Cardiac fibroblast (primary cell): Measurements from ENCODE around the gene PBX3.

Source experiments
- DNase-seq, 2 donors: peaks; one replicate each; pipeline versions ENCODE4 v3.0.0 to v3.0.0-alpha.2; 2010; ENCODE audit warnings: low read depth in 2 of 2
- H3K4me3 ChIP-seq, 2 donors: replicated peaks in 1 of 2; 1 replicate in 1 of 2; 2 replicates in 1 of 2; pipeline ENCODE4 v1.5.1; 2011; ENCODE audit warnings: low read depth in 2 of 2, low read length in 2 of 2, mild to moderate bottlenecking in 2 of 2, moderate library complexity in 1 of 2
- TF ChIP-seq, protein P1 (sequence below): IDR thresholded peaks from one replicate; pipeline ENCODE4 v1.5.1; 2011; ENCODE audit warnings: low read depth, mild to moderate bottlenecking, low read length, inconsistent platforms

Gene PBX3

GRCh38 chr9:125883565-125884217, 136.5 kb downstream of the PBX3 start:
- DNase-seq, result no peak
- TF ChIP-seq, protein P1, sequence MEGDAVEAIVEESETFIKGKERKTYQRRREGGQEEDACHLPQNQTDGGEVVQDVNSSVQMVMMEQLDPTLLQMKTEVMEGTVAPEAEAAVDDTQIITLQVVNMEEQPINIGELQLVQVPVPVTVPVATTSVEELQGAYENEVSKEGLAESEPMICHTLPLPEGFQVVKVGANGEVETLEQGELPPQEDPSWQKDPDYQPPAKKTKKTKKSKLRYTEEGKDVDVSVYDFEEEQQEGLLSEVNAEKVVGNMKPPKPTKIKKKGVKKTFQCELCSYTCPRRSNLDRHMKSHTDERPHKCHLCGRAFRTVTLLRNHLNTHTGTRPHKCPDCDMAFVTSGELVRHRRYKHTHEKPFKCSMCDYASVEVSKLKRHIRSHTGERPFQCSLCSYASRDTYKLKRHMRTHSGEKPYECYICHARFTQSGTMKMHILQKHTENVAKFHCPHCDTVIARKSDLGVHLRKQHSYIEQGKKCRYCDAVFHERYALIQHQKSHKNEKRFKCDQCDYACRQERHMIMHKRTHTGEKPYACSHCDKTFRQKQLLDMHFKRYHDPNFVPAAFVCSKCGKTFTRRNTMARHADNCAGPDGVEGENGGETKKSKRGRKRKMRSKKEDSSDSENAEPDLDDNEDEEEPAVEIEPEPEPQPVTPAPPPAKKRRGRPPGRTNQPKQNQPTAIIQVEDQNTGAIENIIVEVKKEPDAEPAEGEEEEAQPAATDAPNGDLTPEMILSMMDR, result no peak
- H3K4me3 ChIP-seq, result no peak overlapping the region

GRCh38 chr9:125884218-125884595, 137.0 kb downstream of the PBX3 start:
- no peak overlapping the region for H3K4me3 ChIP-seq
- DNase-seq, result no peak
- TF ChIP-seq, protein P1, result no peak

DNA sequence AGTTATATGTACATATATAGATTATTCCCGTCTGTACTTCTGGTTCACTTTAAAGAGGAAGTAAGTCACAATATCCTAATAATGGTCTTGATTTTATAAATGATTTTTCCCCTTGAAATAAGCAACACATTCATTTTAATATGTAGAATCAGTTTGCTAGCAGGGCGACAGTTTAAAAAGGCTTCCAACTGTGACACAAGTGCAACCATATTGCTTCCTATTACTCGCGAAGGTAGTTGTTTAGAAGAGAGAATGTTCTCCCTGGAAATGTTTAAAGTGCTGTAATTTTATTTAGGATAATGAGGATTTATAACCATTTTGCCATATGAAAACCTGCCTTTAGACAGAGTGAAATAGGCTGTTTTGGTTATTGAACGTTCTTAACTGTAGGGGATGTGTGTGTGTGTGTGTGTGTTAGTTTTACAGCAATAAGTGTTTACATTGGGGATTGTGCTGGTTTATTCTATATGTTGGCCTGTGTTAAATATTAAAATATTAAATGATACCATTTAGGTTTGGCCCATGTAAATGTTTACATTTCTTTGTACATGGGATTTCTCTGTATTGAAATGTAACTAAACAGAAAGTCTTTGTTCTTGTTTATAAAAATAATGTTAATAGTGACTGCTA, 138.3 kb downstream of the PBX3 start:
- no peak for DNase-seq
- no peak overlapping the region for H3K4me3 ChIP-seq
- TF ChIP-seq, protein P1, result no peak

GRCh38 chr9:125886365-125886764, 139.2 kb downstream of the PBX3 start:
- DNase-seq, result no peak
- no peak overlapping the region for H3K4me3 ChIP-seq

GRCh38 chr9:125887172-125887571, 140.0 kb downstream of the PBX3 start:
- no peak overlapping the region for H3K4me3 ChIP-seq
- TF ChIP-seq, protein P1, result no peak
- DNase-seq, result peak; percentile 33 to 36

More at GRCh38 chr9:125886365-125886764, 139.2 kb downstream of the PBX3 start:
- TF ChIP-seq, protein P1, result no peak

DNA sequence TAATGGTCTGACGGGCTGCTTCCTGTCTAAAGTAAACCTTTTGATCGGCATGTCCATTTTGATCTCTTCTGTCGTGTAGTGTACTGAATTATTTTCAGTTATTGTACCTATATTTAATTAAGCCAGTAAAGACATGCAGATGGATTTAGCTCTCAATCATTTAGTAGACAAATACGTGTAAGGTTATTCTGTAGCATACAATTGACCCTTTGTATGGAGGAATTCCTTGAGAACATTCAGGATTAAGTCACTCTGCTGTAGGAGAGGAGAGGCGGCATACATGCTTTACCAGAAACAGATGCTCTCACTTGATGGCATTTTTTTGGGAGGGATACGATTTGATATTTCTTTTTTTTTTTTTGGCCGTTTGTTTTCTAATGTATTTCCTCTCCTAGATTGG, 141.0 kb downstream of the PBX3 start:
- no peak overlapping the region for H3K4me3 ChIP-seq
- peak in 1 of 2 donors; percentile 22 for DNase-seq
- TF ChIP-seq, protein P1, result no peak
